GM23338 (cell line): Measurements from ENCODE around the gene OLA1.
A peak's percentile ranks its signal among the peaks of the same experiment; 100 is the strongest.

Experiments used
- EZH2 ChIP-seq: fragments of 200-600 bp; sonication (generic); IDR thresholded peaks from one replicate; pipeline ENCODE4 v1.8.0; 2017; ENCODE audit warnings: antibody characterized with exemption, mild to moderate bottlenecking, low read depth; ENCODE audit not compliant: unreplicated experiment
- EZH2phosphoT487 ChIP-seq: fragments of 200-600 bp; sonication (generic); IDR thresholded peaks from one replicate; pipeline ENCODE4 v1.8.1; 2018; ENCODE audit warnings: antibody characterized with exemption; ENCODE audit not compliant: unreplicated experiment
- JUNB ChIP-seq: IDR thresholded peaks from one replicate; pipeline ENCODE4 v1.6.1; 2016; ENCODE audit warnings: antibody characterized with exemption; ENCODE audit not compliant: unreplicated experiment
- POLR2AphosphoS5 ChIP-seq: IDR thresholded peaks from 2 replicates; pipeline ENCODE4 v1.6.1; 2016; ENCODE audit warnings: antibody characterized with exemption, low read depth
- TF ChIP-seq, protein P1 (sequence below), 2 experiments: fragments of 200-600 bp in 1 of 2; sonication (generic) in 1 of 2; conservative IDR thresholded peaks; 2 replicates each; pipeline versions ENCODE4 v1.5.1 to v1.6.1; 2016 to 2017; ENCODE audit warnings: antibody characterized with exemption in 2 of 2, low read depth in 2 of 2, mild to moderate bottlenecking in 2 of 2, moderate library complexity in 1 of 2

DNA sequence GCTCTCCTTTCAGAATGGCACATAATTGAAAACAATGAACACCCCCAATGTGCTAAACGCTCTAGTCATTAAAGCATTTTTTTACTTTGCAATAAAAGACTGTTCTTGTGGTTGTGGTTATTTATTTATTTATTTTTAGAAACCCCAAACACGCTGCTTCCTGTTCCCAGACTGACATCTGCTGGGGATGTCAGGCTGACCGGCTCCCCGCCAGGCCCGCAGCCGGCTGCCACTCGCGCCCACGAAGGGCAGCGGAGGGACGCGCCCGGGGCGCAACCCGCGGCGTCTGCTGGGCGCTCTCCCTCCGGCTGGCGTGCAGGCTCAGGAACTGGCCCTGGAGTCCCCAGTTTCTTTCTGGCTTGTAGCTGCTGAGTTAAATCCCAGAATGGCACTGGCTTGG, 200.1 kb downstream of the OLA1 start:
- TF ChIP-seq POLR2AphosphoS5, result no peak
- TF ChIP-seq, protein P1, sequence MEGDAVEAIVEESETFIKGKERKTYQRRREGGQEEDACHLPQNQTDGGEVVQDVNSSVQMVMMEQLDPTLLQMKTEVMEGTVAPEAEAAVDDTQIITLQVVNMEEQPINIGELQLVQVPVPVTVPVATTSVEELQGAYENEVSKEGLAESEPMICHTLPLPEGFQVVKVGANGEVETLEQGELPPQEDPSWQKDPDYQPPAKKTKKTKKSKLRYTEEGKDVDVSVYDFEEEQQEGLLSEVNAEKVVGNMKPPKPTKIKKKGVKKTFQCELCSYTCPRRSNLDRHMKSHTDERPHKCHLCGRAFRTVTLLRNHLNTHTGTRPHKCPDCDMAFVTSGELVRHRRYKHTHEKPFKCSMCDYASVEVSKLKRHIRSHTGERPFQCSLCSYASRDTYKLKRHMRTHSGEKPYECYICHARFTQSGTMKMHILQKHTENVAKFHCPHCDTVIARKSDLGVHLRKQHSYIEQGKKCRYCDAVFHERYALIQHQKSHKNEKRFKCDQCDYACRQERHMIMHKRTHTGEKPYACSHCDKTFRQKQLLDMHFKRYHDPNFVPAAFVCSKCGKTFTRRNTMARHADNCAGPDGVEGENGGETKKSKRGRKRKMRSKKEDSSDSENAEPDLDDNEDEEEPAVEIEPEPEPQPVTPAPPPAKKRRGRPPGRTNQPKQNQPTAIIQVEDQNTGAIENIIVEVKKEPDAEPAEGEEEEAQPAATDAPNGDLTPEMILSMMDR (conservative IDR thresholded peaks at IDR 0.05; ENCODE audit: low read depth in 2 of 2), result peak; percentile 26 to 48; a peak in 3 of 4 replicates
- no peak for TF ChIP-seq EZH2
- TF ChIP-seq EZH2phosphoT487, result no peak
- no peak for TF ChIP-seq JUNB
